Stomach (tissue), 9 donors: Measurements from ENCODE around the gene SHOX. TPM values are rescaled to one million over a fixed set of nuclear protein-coding genes. Genes with fewer than 3 reads are reported as not detected.
"Not testable (repeated sequence)": the region's sequence is repeated elsewhere in the genome, so short reads cannot be mapped to it uniquely, and the experiment has no call there.

Source experiments
- DNase-seq, 2 donors: peaks; one replicate each; pipeline versions ENCODE4 v3.0.0 to v3.0.0-alpha.2; 2013 to 2019
- H3K27ac ChIP-seq, 5 donors: fragments of 200-600 bp in 4 of 5; sonication (generic) in 4 of 5; one replicate each; pipeline ENCODE4 v1.5.1; 2013 to 2019; ENCODE audit warnings: mild to moderate bottlenecking in 1 of 5, moderate library complexity in 1 of 5
- H3K27me3 ChIP-seq, 3 donors: fragments of 200-600 bp; sonication (generic); one replicate each; pipeline ENCODE4 v1.5.1; 2017 to 2019; ENCODE audit warnings: mixed run types in 1 of 3
- H3K36me3 ChIP-seq, 4 donors: fragments of 200-600 bp; sonication (generic); 1 replicate in 3 of 4; 2 replicates in 1 of 4; pipeline ENCODE4 v1.5.1; 2016 to 2019
- H3K4me1 ChIP-seq, 4 donors: fragments of 200-600 bp; sonication (generic); one replicate each; pipeline ENCODE4 v1.5.1; 2016 to 2019
- H3K4me3 ChIP-seq, 4 donors: fragments of 200-600 bp; sonication (generic) in 3 of 4; one replicate each; pipeline ENCODE4 v1.5.1; 2016 to 2019; ENCODE audit warnings: mild to moderate bottlenecking in 1 of 4
- H3K9me3 ChIP-seq, 4 donors: fragments of 200-600 bp; sonication (generic); one replicate each; pipeline ENCODE4 v1.5.1; 2016 to 2019
- CTCF ChIP-seq, 7 experiments: fragments of 450-650 bp in 4 of 7; fragments of 200-600 bp in 3 of 7; sonication (generic) in 3 of 7; IDR thresholded peaks; one replicate each; pipeline ENCODE4 v1.5.1; 2016 to 2019; ENCODE audit warnings: antibody characterized with exemption in 7 of 7, control low read depth in 2 of 7, mild to moderate bottlenecking in 1 of 7
- EP300 ChIP-seq: sonication (generic); formaldehyde crosslinking; IDR thresholded peaks from one replicate; pipeline ENCODE4 v1.6.1; 2017; ENCODE audit warnings: antibody characterized with exemption
- POLR2A ChIP-seq, 4 donors: fragments of 450-650 bp; IDR thresholded peaks; one replicate each; pipeline ENCODE4 v1.6.1; 2016; ENCODE audit warnings: antibody characterized with exemption in 4 of 4, control low read depth in 2 of 4, mild to moderate bottlenecking in 1 of 4, moderate library complexity in 1 of 4
- POLR2AphosphoS5 ChIP-seq, 3 donors: sonication (generic); formaldehyde crosslinking; IDR thresholded peaks; one replicate each; pipeline ENCODE4 v1.6.1; 2016; ENCODE audit warnings: antibody characterized with exemption in 3 of 3
- WGBS, 5 donors: extraction: QIAGEN DNeasy Blood & Tissue Kit in 3 of 5; methylation state at CpG; one replicate each; pipeline versions ENCODE4 v1.1.5 to v1.1.7; 2013 to 2018; 5-methylcytosine and 5-hydroxymethylcytosine counted together
- intact Hi-C: fragments of 100-400 bp; cut with DNase I; formaldehyde crosslinking; loops from one replicate; pipeline ENCODE4 v1.15.1; 2023; ENCODE audit warnings: low total_unique reads
- polyA plus RNA-seq, 3 donors: library from polyadenylated mRNA; stranded (reverse); fragments of 200-250 nt; gene quantifications; one replicate each; pipeline ENCODE4 v1.2.3, GENCODE V29; 2013
- total RNA-seq, 5 donors: library from RNA; depleted of rRNA; stranded (reverse); fragments of >200 nt; gene quantifications; one replicate each; pipeline versions ENCODE4 v1.1.0 to v1.2.3, GENCODE V29; 2014 to 2016
- donor health status: healthy with polysubstance abuse.
- donor health status: Bipolar disorder and iron deficiency.
- donor health status: healthy.

The SHOX gene
- total and polyA plus RNA-seq, 8 donors: 7.5 TPM; not detected in 7

GRCh38 chrX:608088-608487 lies 22.5 kb upstream of the SHOX start:
- H3K27ac ChIP-seq, H3K27me3 ChIP-seq, H3K4me3 ChIP-seq, DNase-seq, intact Hi-C loops, H3K36me3 ChIP-seq, H3K4me1 ChIP-seq: not testable (repeated sequence)
- peaks cover 4 to 62% (median 28%) of the 10 kb centered on the region in 4 donors for H3K9me3 ChIP-seq
- WGBS, 5 donors: 52 to 82% (median 72%) methylated on average over 2 of the region's 3 CpGs

GRCh38 chrX:614136-614535 lies 16.5 kb upstream of the SHOX start:
- peaks cover 5 to 48% (median 6%) of the 10 kb centered on the region in 3 donors for H3K27me3 ChIP-seq
- no peaks in the 10 kb centered on the region for H3K36me3 ChIP-seq
- peaks cover 4 to 43% (median 31%) of the 10 kb centered on the region in 4 donors for H3K9me3 ChIP-seq
- H3K4me3 ChIP-seq: no peak overlapping the region
- no peak for DNase-seq
- H3K4me1 ChIP-seq: no peaks in the 10 kb centered on the region
- WGBS, 5 donors: 72 to 85% (median 81%) methylated on average over 4 to 5 of the region's 5 CpGs
- no peak overlapping the region for H3K27ac ChIP-seq
- intact Hi-C loops: no loop called here
- TF ChIP-seq EP300: no peak
- no peak for TF ChIP-seq CTCF (IDR thresholded peaks at IDR 0.05)
- no peak for TF ChIP-seq POLR2AphosphoS5 (IDR thresholded peaks at IDR 0.05)
- no peak for TF ChIP-seq POLR2A (IDR thresholded peaks at IDR 0.05)

GRCh38 chrX:617401-617800 lies 13.2 kb upstream of the SHOX start:
- Histone ChIP-seq H3K4me3 (no peak overlapping the region), H3K27ac (no peak overlapping the region), H3K36me3 (no peaks in the 10 kb centered on the region), H3K4me1 (no peaks in the 10 kb centered on the region), H3K9me3 (peaks cover 0 to 14% (median 9%) of the 10 kb centered on the region in 4 donors), H3K27me3 (peaks cover 12 to 80% (median 14%) of the 10 kb centered on the region in 3 donors)
- WGBS, 5 donors: 38 to 51% (median 43%) methylated on average over 7 of the region's 7 CpGs
- TF ChIP-seq CTCF (IDR thresholded peaks at IDR 0.05): no peak
- no peak for DNase-seq
- intact Hi-C loops: no loop called here

- intact Hi-C loops: no loop called here
- Histone ChIP-seq H3K9me3 (peaks cover 0 to 9% (median 4%) of the 10 kb centered on the region in 4 donors), H3K4me1 (no peaks in the 10 kb centered on the region), H3K27me3 (peaks cover 12 to 80% (median 14%) of the 10 kb centered on the region in 3 donors), H3K4me3 (no peak overlapping the region), H3K36me3 (no peaks in the 10 kb centered on the region), H3K27ac (no peak overlapping the region)
- DNase-seq: no peak
- 56 to 72% (median 64%) methylated on average over 8 of the region's 8 CpGs for WGBS, 5 donors
- TF ChIP-seq CTCF (IDR thresholded peaks at IDR 0.05) (no peak), POLR2AphosphoS5 (IDR thresholded peaks at IDR 0.05) (no peak), POLR2A (IDR thresholded peaks at IDR 0.05) (no peak)
Observed at GRCh38 chrX:617891-618290, 12.7 kb upstream of the SHOX start.

- H3K27ac ChIP-seq, H3K4me3 ChIP-seq, H3K36me3 ChIP-seq, DNase-seq, H3K4me1 ChIP-seq, intact Hi-C loops, H3K9me3 ChIP-seq: not testable (repeated sequence)
- peaks cover 12 to 78% (median 14%) of the 10 kb centered on the region in 3 donors for H3K27me3 ChIP-seq
Observed at GRCh38 chrX:618304-618703, 12.3 kb upstream of the SHOX start.
